K562 (cell line): ENCODE results near the gene CAPN12. TPM values are rescaled to one million over a fixed set of nuclear protein-coding genes. Genes with fewer than 3 reads are reported as not detected.
A peak's percentile ranks its signal among the peaks of the same experiment; 100 is the strongest.

ENCODE experiments used
- CHD4 ChIP-seq: fragments of 200-600 bp; sonication (generic); IDR thresholded peaks from 3 replicates; pipeline ENCODE4 v1.6.1; 2012; ENCODE audit warnings: low read depth, mild to moderate bottlenecking, mixed read lengths, low read length, inconsistent platforms; ENCODE audit not compliant: insufficient read depth, insufficient replicate concordance, poor library complexity, severe bottlenecking
- ESRRA ChIP-seq: fragments of 450-650 bp; IDR thresholded peaks from 2 replicates; pipeline ENCODE4 v1.6.1; 2014; ENCODE audit warnings: low read depth, mild to moderate bottlenecking, moderate library complexity, borderline replicate concordance
- ESRRB ChIP-seq: fragments of 250-450 bp; sonication (Bioruptor Pico); IDR thresholded peaks from 2 replicates; pipeline ENCODE4 v1.5.0; 2020; ENCODE audit warnings: mild to moderate bottlenecking, moderate library complexity, borderline replicate concordance
- GMEB1 ChIP-seq: fragments of 250-450 bp; sonication (Bioruptor Pico); IDR thresholded peaks from 2 replicates; pipeline ENCODE4 v1.4.0; 2020; ENCODE audit warnings: mild to moderate bottlenecking
- HDAC1 ChIP-seq, 2 experiments: fragments of 450-650 bp; IDR thresholded peaks; 2 replicates each; pipeline ENCODE4 v1.6.1; 2016 to 2017; ENCODE audit warnings: inconsistent platforms in 1 of 2, mild to moderate bottlenecking in 1 of 2, moderate library complexity in 1 of 2
- HMGN3 ChIP-seq: IDR thresholded peaks from 2 replicates; pipeline ENCODE4 v1.6.1; 2011; ENCODE audit warnings: borderline replicate concordance, low read depth, mild to moderate bottlenecking, mixed read lengths, low read length; ENCODE audit not compliant: insufficient read length; ENCODE audit errors: extremely low read depth
- HNRNPH1 ChIP-seq: fragments of 200-400 bp; formaldehyde crosslinking; optimal IDR thresholded peaks from 2 replicates; pipeline ENCODE3; 2017; ENCODE audit warnings: low read depth, mild to moderate bottlenecking, low read length, moderate library complexity
- JUND ChIP-seq, 2 experiments: IDR thresholded peaks; 2 replicates in 1 of 2; 3 replicates in 1 of 2; pipeline ENCODE4 v1.6.1; 2011; ENCODE audit warnings: borderline replicate concordance in 2 of 2, low read depth in 2 of 2, low read length in 2 of 2, improper control_type of control experiment in 1 of 2, missing biosample characterization in 1 of 2, missing genetic modification characterization in 1 of 2, missing genetic modification reagents in 1 of 2
- KDM1A ChIP-seq, 2 experiments: fragments of 450-650 bp; IDR thresholded peaks; 2 replicates each; pipeline ENCODE4 v1.6.1; 2016; ENCODE audit warnings: mild to moderate bottlenecking in 2 of 2
- MAZ ChIP-seq, 2 experiments: fragments of 450-650 bp in 1 of 2; sonication (generic) in 1 of 2; formaldehyde crosslinking; IDR thresholded peaks in 1 of 2; conservative IDR thresholded peaks in 1 of 2; 2 replicates each; pipeline versions ENCODE4 v1.4.0 to v1.5.0; 2020; ENCODE audit warnings: mild to moderate bottlenecking in 1 of 2, missing genetic modification reagents in 1 of 2
- NR4A1 ChIP-seq, 2 experiments: fragments of 250-450 bp in 1 of 2; fragments of 450-650 bp in 1 of 2; sonication (Bioruptor Pico) in 1 of 2; IDR thresholded peaks; 2 replicates each; pipeline versions ENCODE4 v1.4.0 to v1.6.1; 2016 to 2020; ENCODE audit warnings: mild to moderate bottlenecking in 2 of 2, missing compliant biosample characterization in 1 of 2, missing genetic modification characterization in 1 of 2, moderate library complexity in 1 of 2
- OTX1 ChIP-seq: fragments of 450-650 bp; formaldehyde crosslinking; IDR thresholded peaks from 2 replicates; pipeline ENCODE4 v1.4.0; 2022; ENCODE audit warnings: mild to moderate bottlenecking
- SMARCA5 ChIP-seq: fragments of 450-650 bp; IDR thresholded peaks from 2 replicates; pipeline ENCODE4 v1.6.1; 2016
- STAT5B ChIP-seq: fragments of 250-450 bp; sonication (Bioruptor Pico); IDR thresholded peaks from 2 replicates; pipeline ENCODE4 v1.8.0; 2021; ENCODE audit warnings: mild to moderate bottlenecking, inconsistent platforms
- TOE1 ChIP-seq, 2 experiments: fragments of 450-650 bp in 1 of 2; sonication (generic) in 1 of 2; formaldehyde crosslinking in 1 of 2; IDR thresholded peaks; 2 replicates each; pipeline versions ENCODE4 v1.7.1 to v1.8.0; 2016 to 2022; ENCODE audit warnings: borderline replicate concordance in 2 of 2, mild to moderate bottlenecking in 2 of 2, antibody characterized with exemption in 1 of 2, inconsistent platforms in 1 of 2, low read depth in 1 of 2, missing genetic modification reagents in 1 of 2, moderate library complexity in 1 of 2
- ZNF592 ChIP-seq: fragments of 450-650 bp; IDR thresholded peaks from 2 replicates; pipeline ENCODE4 v1.6.1; 2017; ENCODE audit warnings: antibody characterized with exemption, mild to moderate bottlenecking
- ZNF740 ChIP-seq, 3 experiments: fragments of 200-800 bp in 1 of 3; sonication (Bioruptor generic) in 1 of 3; sonication (generic) in 1 of 3; formaldehyde crosslinking in 1 of 3; IDR thresholded peaks; 2 replicates each; pipeline versions ENCODE4 v1.6.1 to v1.8.0; 2016 to 2022; ENCODE audit warnings: mild to moderate bottlenecking in 2 of 3, missing compliant biosample characterization in 2 of 3, missing genetic modification characterization in 2 of 3, missing genetic modification reagents in 1 of 3
- polyA plus RNA-seq, 8 experiments: library from polyadenylated mRNA; depleted of rRNA in 4 of 8; stranded (reverse) in 5 of 8; unstranded in 3 of 8; fragments of >200 nt; fragmentation: Nextera tagmentation in 2 of 8; fragmentation: Illumina TruSeq in 1 of 8; extraction: Ambion mirVana in 2 of 8; extraction: Trizol in 1 of 8; gene quantifications; 2 replicates each; pipeline versions ENCODE4 v1.2.1 to v1.2.3, GENCODE V29; 2011 to 2014; ENCODE audit warnings: inconsistent platforms in 1 of 8, missing spikeins in 1 of 8
- total RNA-seq, 7 experiments: library from RNA; depleted of rRNA in 6 of 7; stranded (reverse); fragments of >200 nt in 6 of 7; fragmentation: Illumina TruSeq in 2 of 7; extraction: Trizol in 2 of 7; gene quantifications; 2 replicates each; pipeline versions ENCODE4 v1.2.1 to v1.2.3, GENCODE V29; 2011 to 2021; ENCODE audit warnings: low replicate concordance in 1 of 7

CAPN12 gene
- total and polyA plus RNA-seq, 9 of the 15 experiments (the other 6 are each of a cell fraction or from before 2014, with no cell fraction given) = 0.83 to 7.0 (median 1.6) TPM

- TF ChIP-seq GMEB1 (CRISPR knock-in tag) = no peak
- TF ChIP-seq OTX1 (CRISPR knock-in tag) = peak; percentile 75; the same call in 1 of the 2 replicates
- TF ChIP-seq ESRRA = peak; percentile 55; the same call in 1 of the 2 replicates
- TF ChIP-seq HDAC1 (IDR thresholded peaks at IDR 0.05) = peak in 1 of 2 experiments; percentile 68; a peak in 2 of 4 replicates
- peak; percentile 97 for TF ChIP-seq SMARCA5
- TF ChIP-seq HMGN3 = no peak
- TF ChIP-seq ZNF740 (CRISPR knock-in tag; IDR thresholded peaks at IDR 0.05) = peak; percentile 63
- no peak for TF ChIP-seq ZNF740 (tag; IDR thresholded peaks at IDR 0.05)
- peak; percentile 72 to 86 for TF ChIP-seq KDM1A (IDR thresholded peaks at IDR 0.05)
- peak; percentile 45 for TF ChIP-seq JUND (IDR thresholded peaks at IDR 0.05; ENCODE audit: borderline replicate concordance, low read depth, low read length)
- peak; percentile 48; the same call in 1 of the 3 replicates for TF ChIP-seq JUND (tag; IDR thresholded peaks at IDR 0.05; ENCODE audit: borderline replicate concordance, low read depth, low read length)
- no peak for TF ChIP-seq ESRRB
- no peak for TF ChIP-seq STAT5B (CRISPR knock-in tag)
- 0 out of 2 replicates have a peak, but pooled peaks have one; percentile 50 for TF ChIP-seq TOE1 (IDR thresholded peaks at IDR 0.05; ENCODE audit: borderline replicate concordance)
- TF ChIP-seq TOE1 (CRISPR knock-in tag; IDR thresholded peaks at IDR 0.05; ENCODE audit: borderline replicate concordance, low read depth) = no peak
- TF ChIP-seq HNRNPH1 = no peak
- no peak for TF ChIP-seq MAZ (CRISPR knock-in tag; conservative IDR thresholded peaks at IDR 0.05 in 1 of 2, IDR thresholded peaks at IDR 0.05 in 1 of 2)
- no peak for TF ChIP-seq NR4A1 (CRISPR knock-in tag; IDR thresholded peaks at IDR 0.05)
- no peak for TF ChIP-seq NR4A1 (tag; IDR thresholded peaks at IDR 0.05)
- no peak for TF ChIP-seq CHD4
- peak; percentile 60 for TF ChIP-seq ZNF592
These were observed 16.2 kb downstream of the CAPN12 start (continued) for GRCh38 chr19:38727868-38728660.
